ENCODE measurements around the gene SH3PXD2A.

The SH3PXD2A gene

GRCh38 chr10:103552856-103553742, 302.3 kb downstream of the SH3PXD2A start:
- no peak for DNase-seq

GRCh38 chr10:103551619-103552602, 303.5 kb downstream of the SH3PXD2A start:
- DNase-seq = no peak

DNA sequence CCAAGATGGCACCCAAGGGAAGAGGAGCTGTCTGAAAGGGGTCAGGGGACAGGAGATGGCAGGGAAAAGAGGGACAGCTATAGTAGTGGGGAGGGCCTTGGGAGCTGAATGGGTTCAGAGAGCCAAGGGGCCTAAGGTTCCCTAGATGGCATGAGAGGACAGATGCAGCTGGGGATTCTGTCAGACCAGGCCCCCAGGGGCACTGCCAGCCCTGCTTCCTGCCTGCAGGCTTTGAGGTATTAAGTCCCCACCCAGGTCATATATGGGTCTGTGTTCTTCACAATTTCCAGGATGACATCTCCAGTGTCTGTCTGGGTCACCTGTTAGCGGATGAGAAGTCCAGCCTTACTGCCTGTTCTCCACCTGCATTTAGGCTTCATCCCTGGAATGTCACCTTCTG, 305.1 kb downstream of the SH3PXD2A start:
- DNase-seq = no peak

DNA sequence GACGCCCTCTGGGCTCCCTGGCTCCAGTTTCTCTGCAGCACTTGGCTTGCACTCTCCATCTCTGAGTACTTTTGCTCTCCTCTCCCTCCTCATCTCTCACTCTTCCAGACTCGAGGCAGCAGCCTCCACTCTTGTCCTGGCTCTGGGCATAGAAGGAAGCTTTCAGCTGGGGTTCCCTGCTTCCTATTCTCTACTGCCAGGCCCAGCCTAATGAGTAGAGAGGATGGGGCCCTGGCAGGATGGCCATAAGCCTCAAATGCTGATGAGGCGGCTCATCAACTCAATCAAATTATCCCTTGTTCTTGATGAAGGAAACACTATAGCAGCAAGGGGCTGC, 306.1 kb downstream of the SH3PXD2A start:
- no peak for DNase-seq

GRCh38 chr10:103548581-103549348, 306.6 kb downstream of the SH3PXD2A start:
- peak; percentile 70 for DNase-seq

- no peak for DNase-seq
Measured at GRCh38 chr10:103548006-103548405, 307.4 kb downstream of the SH3PXD2A start.

DNA sequence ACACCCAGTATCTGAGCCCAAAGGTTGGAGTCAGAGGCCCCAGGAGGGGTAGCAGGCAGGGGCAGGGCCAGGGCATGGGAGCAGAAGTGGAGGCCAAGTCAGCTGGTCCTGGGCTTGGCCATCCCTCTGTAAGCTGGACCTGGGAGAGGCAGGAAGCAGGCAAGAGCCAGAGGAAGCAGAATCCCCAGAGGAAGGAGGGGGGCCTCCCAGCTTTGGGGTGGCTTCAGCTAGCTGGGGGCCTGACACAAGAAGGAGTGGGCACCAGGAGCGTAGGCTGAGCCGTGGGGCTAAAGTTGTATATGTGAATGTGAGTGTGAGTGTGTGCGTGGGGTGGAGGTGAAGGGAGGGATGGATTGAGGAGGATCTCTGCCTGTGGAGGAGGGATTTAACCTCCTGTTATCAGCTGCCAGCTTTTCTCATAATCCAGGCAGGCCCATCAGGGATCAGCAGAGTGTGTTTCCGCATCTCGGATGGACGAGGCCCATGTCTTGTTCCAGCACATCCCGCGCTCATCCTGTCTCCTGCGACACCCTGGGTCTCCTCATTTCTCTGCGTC, 307.9 kb downstream of the SH3PXD2A start:
- DNase-seq = no peak

GRCh38 chr10:103546401-103546800, 309.0 kb downstream of the SH3PXD2A start:
- no peak for DNase-seq

GRCh38 chr10:103545771-103546281, 309.6 kb downstream of the SH3PXD2A start:
- no peak for DNase-seq

DNA sequence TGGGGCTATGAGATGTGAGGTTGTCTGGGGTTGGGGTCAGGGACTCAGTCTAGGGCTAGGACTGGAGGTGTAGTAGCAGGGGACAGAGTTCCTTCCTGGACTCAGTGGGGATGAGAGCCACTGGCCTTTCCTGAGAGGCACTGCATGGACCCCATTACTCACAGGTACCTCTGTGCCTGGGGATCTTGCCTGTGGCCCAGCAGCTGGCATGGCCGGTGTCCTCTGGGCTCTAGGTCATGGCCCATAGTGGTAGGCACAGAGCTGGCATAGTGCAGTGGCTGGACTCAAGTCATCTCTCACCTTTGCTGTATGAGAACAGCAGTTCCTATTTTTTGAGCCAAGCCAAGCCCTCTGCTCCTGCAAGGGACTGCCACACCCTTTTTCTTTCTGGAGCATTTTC, 310.0 kb downstream of the SH3PXD2A start:
- DNase-seq = no peak

- DNase-seq = no peak
Measured at GRCh38 chr10:103544657-103545310, 310.6 kb downstream of the SH3PXD2A start.

Data from SHP77 treated with DMSO at 0.1 percent for 48 hours (cell line).